CD14-positive monocyte (primary cell): ENCODE measurements around the gene KRT82. TPM values are rescaled to one million over a fixed set of nuclear protein-coding genes. Genes with fewer than 3 reads are reported as not detected.

Experiments used
- DNase-seq, 3 donors: peaks; one replicate each; pipeline ENCODE4 v3.0.0-alpha.2; 2011 to 2022
- H2AFZ ChIP-seq: 2 replicates; pipeline ENCODE4 v1.6.0; 2012; ENCODE audit warnings: mild to moderate bottlenecking, low read depth, low read length, inconsistent platforms; ENCODE audit not compliant: insufficient read depth, poor library complexity, severe bottlenecking
- H3K27ac ChIP-seq, 2 donors: 1 replicate in 1 of 2; 2 replicates in 1 of 2; pipeline ENCODE4 v1.5.1; 2012 to 2013; ENCODE audit warnings: low read length in 2 of 2, control low read depth in 1 of 2, inconsistent platforms in 1 of 2, low read depth in 1 of 2, mild to moderate bottlenecking in 1 of 2
- H3K27me3 ChIP-seq, 2 donors: one replicate each; pipeline versions ENCODE4 v1.6.0 to v1.6.1; 2011 to 2013; ENCODE audit warnings: low read length in 2 of 2; ENCODE audit not compliant: control insufficient read depth in 2 of 2, insufficient read depth in 2 of 2
- H3K36me3 ChIP-seq, 2 donors: replicated peaks in 1 of 2; 1 replicate in 1 of 2; 2 replicates in 1 of 2; pipeline versions ENCODE4 v1.5.1 to v1.6.1; 2012 to 2013; ENCODE audit warnings: low read length in 2 of 2, control low read depth in 1 of 2, inconsistent platforms in 1 of 2, mild to moderate bottlenecking in 1 of 2; ENCODE audit not compliant: insufficient read depth in 2 of 2, control insufficient read depth in 1 of 2
- H3K4me1 ChIP-seq, 2 donors: 1 replicate in 1 of 2; 2 replicates in 1 of 2; pipeline versions ENCODE4 v1.5.1 to v1.6.1; 2012 to 2013; ENCODE audit warnings: low read length in 2 of 2, control low read depth in 1 of 2, inconsistent platforms in 1 of 2, mild to moderate bottlenecking in 1 of 2, moderate library complexity in 1 of 2; ENCODE audit not compliant: insufficient read depth in 2 of 2, control insufficient read depth in 1 of 2
- H3K4me2 ChIP-seq: replicated peaks from 2 replicates; pipeline ENCODE3; 2012; ENCODE audit warnings: low read length, moderate library complexity, mild to moderate bottlenecking; ENCODE audit not compliant: poor library complexity, severe bottlenecking; ENCODE audit errors: extremely low read depth
- H3K4me3 ChIP-seq, 3 experiments: fragments of 200-600 bp in 1 of 3; sonication (generic) in 1 of 3; replicated peaks in 1 of 3; 1 replicate in 2 of 3; 2 replicates in 1 of 3; pipeline ENCODE4 v1.5.1; 2011 to 2013; ENCODE audit warnings: low read length in 3 of 3, mild to moderate bottlenecking in 3 of 3, control low read depth in 2 of 3, low read depth in 2 of 3, inconsistent platforms in 1 of 3, moderate library complexity in 1 of 3
- H3K79me2 ChIP-seq: 2 replicates; pipeline ENCODE4 v1.6.0; 2012; ENCODE audit warnings: mild to moderate bottlenecking, control low read depth, inconsistent platforms, low read length, moderate library complexity; ENCODE audit not compliant: insufficient read depth
- H3K9ac ChIP-seq: 2 replicates; pipeline ENCODE4 v1.6.0; 2017; ENCODE audit warnings: low read length, mild to moderate bottlenecking; ENCODE audit not compliant: insufficient read depth, poor library complexity, severe bottlenecking
- H3K9me3 ChIP-seq, 2 donors: replicated peaks in 1 of 2; 1 replicate in 1 of 2; 2 replicates in 1 of 2; pipeline versions ENCODE4 v1.5.1 to v1.6.1; 2012 to 2013; ENCODE audit warnings: low read length in 2 of 2, control low read depth in 1 of 2; ENCODE audit not compliant: control insufficient read depth in 1 of 2, insufficient read depth in 1 of 2
- H4K20me1 ChIP-seq: 2 replicates; pipeline ENCODE4 v1.6.0; 2012; ENCODE audit warnings: mild to moderate bottlenecking, low read length, control low read depth, moderate library complexity; ENCODE audit not compliant: insufficient read depth
- H3K27ac Mint-ChIP-seq, 7 donors: one replicate each; pipeline ENCODE4 v1.8.0; 2020; ENCODE audit warnings: mild to moderate bottlenecking in 7 of 7, mixed read lengths in 7 of 7, moderate library complexity in 6 of 7, inconsistent platforms in 2 of 7
- H3K27me3 Mint-ChIP-seq, 3 donors: one replicate each; pipeline ENCODE4 v1.8.0; 2021 to 2022; ENCODE audit warnings: low read depth in 3 of 3, mild to moderate bottlenecking in 3 of 3, mixed read lengths in 3 of 3, moderate library complexity in 3 of 3, inconsistent platforms in 1 of 3
- H3K36me3 Mint-ChIP-seq, 2 donors: one replicate each; pipeline ENCODE4 v1.8.0; 2020; ENCODE audit warnings: mixed read lengths in 2 of 2, inconsistent platforms in 1 of 2, mild to moderate bottlenecking in 1 of 2
- H3K4me1 Mint-ChIP-seq: one replicate; pipeline ENCODE4 v1.8.0; 2020; ENCODE audit warnings: mild to moderate bottlenecking, mixed read lengths
- H3K4me3 Mint-ChIP-seq, 2 donors: one replicate each; pipeline ENCODE4 v1.8.0; 2020; ENCODE audit warnings: mild to moderate bottlenecking in 2 of 2, mixed read lengths in 2 of 2, moderate library complexity in 1 of 2
- H3K9me3 Mint-ChIP-seq, 7 donors: one replicate each; pipeline ENCODE4 v1.8.0; 2020 to 2022; ENCODE audit warnings: mixed read lengths in 7 of 7, mild to moderate bottlenecking in 6 of 7, moderate library complexity in 6 of 7, inconsistent platforms in 2 of 7
- WGBS: methylation state at CpG from one replicate; pipeline ENCODE4 v1.1.5; 2013; ENCODE audit warnings: missing lambda C conversion rate; ENCODE audit not compliant: insufficient coverage; 5-methylcytosine and 5-hydroxymethylcytosine counted together
- intact Hi-C, 2 donors: fragments of 100-400 bp; cut with micrococcal nuclease; formaldehyde crosslinking; loops; one replicate each; pipeline versions ENCODE4 v1.15.0 to v1.15.1; 2023
- polyA plus RNA-seq, 3 donors: library from polyadenylated mRNA; depleted of rRNA in 1 of 3; unstranded in 2 of 3; stranded (reverse) in 1 of 3; fragments of 300-500 nt in 2 of 3; fragments of >200 nt in 1 of 3; fragmentation: Illumina TruSeq in 2 of 3; gene quantifications; 1 replicate in 2 of 3; 2 replicates in 1 of 3; pipeline ENCODE4 v1.2.3, GENCODE V29; 2012 to 2021
- TF ChIP-seq, protein P1 (sequence below): fragments of 200-600 bp; IDR thresholded peaks from one replicate; pipeline ENCODE4 v1.8.0; 2022; ENCODE audit warnings: antibody characterized with exemption, mild to moderate bottlenecking

KRT82 gene
- polyA plus RNA-seq, 3 donors = not detected

DNA sequence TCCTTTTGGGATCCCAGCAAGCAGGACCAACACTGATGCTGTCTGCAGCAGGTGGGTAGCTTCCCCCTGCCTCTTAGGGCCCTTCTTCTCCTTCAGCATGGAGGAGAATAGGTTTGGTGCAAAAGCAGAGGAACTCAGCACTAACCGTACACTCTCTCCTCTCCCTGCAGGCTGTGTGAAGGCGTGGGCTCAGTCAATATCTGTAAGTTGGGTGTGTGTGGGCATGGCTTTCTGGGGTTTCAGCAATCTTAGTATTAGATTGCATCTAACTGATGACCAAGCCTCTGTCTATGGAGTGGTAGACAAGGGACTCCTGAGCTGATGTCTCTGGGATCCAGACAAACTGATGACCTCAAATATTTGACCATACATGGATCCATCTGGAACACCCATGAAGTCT lies 53.2 kb downstream of the KRT82 start:
- intact Hi-C loops = no loop called here
- no peaks in the 10 kb centered on the region for H3K4me1 Mint-ChIP-seq
- Histone ChIP-seq H3K9me3 (no peaks in the 10 kb centered on the region), H4K20me1 (no peaks in the 10 kb centered on the region), H3K27me3 (no peaks in the 10 kb centered on the region), H2AFZ (no peak overlapping the region), H3K79me2 (no peaks in the 10 kb centered on the region), H3K4me1 (no peaks in the 10 kb centered on the region), H3K4me3 (no peak overlapping the region), H3K4me2 (no peak overlapping the region), H3K9ac (no peak overlapping the region), H3K36me3 (no peaks in the 10 kb centered on the region), H3K27ac (no peak overlapping the region)
- no peaks in the 10 kb centered on the region for H3K36me3 Mint-ChIP-seq
- TF ChIP-seq, protein P1, sequence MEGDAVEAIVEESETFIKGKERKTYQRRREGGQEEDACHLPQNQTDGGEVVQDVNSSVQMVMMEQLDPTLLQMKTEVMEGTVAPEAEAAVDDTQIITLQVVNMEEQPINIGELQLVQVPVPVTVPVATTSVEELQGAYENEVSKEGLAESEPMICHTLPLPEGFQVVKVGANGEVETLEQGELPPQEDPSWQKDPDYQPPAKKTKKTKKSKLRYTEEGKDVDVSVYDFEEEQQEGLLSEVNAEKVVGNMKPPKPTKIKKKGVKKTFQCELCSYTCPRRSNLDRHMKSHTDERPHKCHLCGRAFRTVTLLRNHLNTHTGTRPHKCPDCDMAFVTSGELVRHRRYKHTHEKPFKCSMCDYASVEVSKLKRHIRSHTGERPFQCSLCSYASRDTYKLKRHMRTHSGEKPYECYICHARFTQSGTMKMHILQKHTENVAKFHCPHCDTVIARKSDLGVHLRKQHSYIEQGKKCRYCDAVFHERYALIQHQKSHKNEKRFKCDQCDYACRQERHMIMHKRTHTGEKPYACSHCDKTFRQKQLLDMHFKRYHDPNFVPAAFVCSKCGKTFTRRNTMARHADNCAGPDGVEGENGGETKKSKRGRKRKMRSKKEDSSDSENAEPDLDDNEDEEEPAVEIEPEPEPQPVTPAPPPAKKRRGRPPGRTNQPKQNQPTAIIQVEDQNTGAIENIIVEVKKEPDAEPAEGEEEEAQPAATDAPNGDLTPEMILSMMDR = no peak
- H3K9me3 Mint-ChIP-seq = no peaks in the 10 kb centered on the region
- no peak overlapping the region for H3K27ac Mint-ChIP-seq
- peaks cover 2 to 22% (median 4%) of the 10 kb centered on the region in 3 donors for H3K27me3 Mint-ChIP-seq
- no peak overlapping the region for H3K4me3 Mint-ChIP-seq
- no peak for DNase-seq
- no CpG with 5 or more reads among the region's 2 CpGs for WGBS

DNA sequence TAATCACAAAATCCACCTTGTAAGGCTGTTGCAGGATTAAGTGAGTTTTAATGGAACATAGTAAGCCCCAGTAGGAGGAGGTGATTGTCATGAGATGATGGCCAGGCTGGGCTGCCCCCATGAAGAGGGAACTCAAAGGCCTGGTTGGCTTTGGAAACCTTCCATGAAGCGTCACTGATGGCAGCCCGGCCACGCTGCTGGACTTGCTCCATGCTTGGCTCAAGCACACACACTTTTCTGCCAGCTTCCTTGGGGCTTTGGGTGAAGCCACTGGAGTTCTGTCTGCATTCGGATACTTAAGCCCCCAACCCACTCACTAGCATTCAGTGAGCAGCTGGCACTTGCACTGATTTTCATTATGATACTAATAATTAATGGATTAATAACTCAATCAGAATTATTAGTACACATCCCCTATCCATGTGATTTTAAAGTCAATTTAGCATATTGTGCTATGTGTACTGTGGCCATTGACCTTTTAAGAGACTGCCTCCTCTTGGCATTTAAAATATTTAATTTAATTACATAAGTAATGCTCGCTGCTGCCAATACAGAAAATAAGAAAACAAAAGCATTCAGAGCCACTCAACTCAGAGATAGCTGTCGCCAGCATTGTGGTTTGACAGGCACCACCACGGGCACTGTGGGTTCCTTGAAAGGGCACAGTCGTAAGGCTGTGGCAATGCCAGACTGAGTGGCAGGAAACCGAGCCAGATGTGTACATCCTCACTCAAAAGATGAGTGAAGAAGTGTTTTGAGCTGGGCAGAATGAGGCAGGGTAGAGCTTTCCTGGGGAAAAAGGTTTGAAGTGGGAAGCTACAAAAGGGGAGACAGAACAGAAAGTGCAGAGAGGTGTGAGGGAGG lies 54.7 kb downstream of the KRT82 start:
- Histone ChIP-seq H3K9ac (no peak overlapping the region), H3K9me3 (no peaks in the 10 kb centered on the region), H3K4me2 (no peak overlapping the region), H3K4me1 (no peaks in the 10 kb centered on the region), H3K27ac (no peak overlapping the region), H4K20me1 (no peaks in the 10 kb centered on the region), H3K36me3 (no peaks in the 10 kb centered on the region), H3K79me2 (no peaks in the 10 kb centered on the region), H3K27me3 (no peaks in the 10 kb centered on the region), H3K4me3 (no peak overlapping the region), H2AFZ (no peak overlapping the region)
- intact Hi-C loops = no loop called here
- DNase-seq = no peak
- no peak overlapping the region for H3K4me3 Mint-ChIP-seq
- 0% methylated on average over 4 of the region's 9 CpGs for WGBS
- H3K27me3 Mint-ChIP-seq = peaks cover 4 to 24% (median 5%) of the 10 kb centered on the region in 3 donors
- no peaks in the 10 kb centered on the region for H3K4me1 Mint-ChIP-seq
- H3K36me3 Mint-ChIP-seq = no peaks in the 10 kb centered on the region
- H3K27ac Mint-ChIP-seq = no peak overlapping the region
- TF ChIP-seq, protein P1 = no peak
- no peaks in the 10 kb centered on the region for H3K9me3 Mint-ChIP-seq
